GM18499 (cell line): Measurements from ENCODE around the gene NMB.
"Not testable (repeated sequence)": the region's sequence is repeated elsewhere in the genome, so short reads cannot be mapped to it uniquely, and the experiment has no call there.

Experiments used
- ATAC-seq: cut with Tn5 transposase; IDR thresholded peaks from one replicate; pipeline ENCODE4 v1.9.1; 2021; ENCODE audit warnings: moderate number of reproducible peaks; ENCODE audit not compliant: insufficient read depth, unreplicated experiment

Gene NMB, protein sequence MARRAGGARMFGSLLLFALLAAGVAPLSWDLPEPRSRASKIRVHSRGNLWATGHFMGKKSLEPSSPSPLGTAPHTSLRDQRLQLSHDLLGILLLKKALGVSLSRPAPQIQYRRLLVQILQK

DNA sequence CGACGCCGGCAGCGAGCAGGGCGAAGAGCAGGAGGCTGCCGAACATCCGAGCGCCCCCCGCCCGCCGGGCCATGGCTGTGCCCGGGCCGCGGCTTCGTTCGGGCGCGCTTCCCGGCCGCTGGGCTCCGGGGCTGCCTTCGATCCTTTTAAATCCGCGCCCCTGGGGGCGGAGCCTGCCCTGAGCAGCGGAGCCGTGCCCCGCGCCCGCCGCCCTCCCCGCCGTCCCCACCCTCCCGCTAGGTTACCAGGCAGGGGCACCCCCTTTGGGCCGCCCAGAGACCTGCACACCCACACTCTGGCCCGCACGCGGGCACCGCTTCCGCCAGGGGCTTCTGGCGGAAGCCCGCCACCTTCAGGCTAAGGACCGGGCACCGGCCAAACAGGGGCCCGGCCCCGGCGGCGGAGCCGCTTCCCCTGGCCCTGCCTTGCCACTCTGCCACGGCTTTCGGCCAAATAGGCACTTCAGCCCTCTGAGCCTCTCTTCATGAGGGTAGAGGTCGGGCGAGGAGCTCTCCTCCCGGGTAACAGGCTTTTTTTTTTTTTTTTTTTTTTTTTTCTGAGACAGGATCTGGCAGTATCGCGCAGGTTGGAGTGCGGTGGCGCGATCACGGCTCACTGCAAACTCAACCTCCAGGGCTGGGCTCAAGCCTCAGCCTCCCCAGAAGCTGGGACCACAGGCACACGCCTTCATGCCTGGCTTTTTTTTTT is at the start of gene NMB:
TSS of gene NMB (minus strand) at position 120 of the 708 bp plus-strand sequence. CDS start at position 73, 47 bp downstream.
- no peak for ATAC-seq

DNA sequence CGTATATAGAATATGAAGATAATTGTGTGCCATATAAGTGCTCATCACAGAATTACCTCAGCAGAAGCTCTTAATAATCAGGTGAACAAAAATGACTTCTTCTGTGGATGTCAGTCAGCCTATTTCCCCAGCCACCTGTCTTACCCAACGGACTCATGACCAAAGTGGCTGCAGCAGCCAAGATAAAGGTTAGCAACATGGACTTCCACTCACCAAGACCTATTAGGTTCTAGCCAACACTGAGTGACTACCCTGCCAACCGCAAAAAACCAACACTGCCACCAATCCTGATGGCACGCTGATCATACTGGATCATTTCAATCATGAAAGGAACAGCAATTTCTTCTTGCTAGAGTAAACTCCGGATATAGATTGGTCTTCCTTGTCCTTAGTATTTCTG is 45.8 kb upstream of the NMB start:
- no peak for ATAC-seq

DNA sequence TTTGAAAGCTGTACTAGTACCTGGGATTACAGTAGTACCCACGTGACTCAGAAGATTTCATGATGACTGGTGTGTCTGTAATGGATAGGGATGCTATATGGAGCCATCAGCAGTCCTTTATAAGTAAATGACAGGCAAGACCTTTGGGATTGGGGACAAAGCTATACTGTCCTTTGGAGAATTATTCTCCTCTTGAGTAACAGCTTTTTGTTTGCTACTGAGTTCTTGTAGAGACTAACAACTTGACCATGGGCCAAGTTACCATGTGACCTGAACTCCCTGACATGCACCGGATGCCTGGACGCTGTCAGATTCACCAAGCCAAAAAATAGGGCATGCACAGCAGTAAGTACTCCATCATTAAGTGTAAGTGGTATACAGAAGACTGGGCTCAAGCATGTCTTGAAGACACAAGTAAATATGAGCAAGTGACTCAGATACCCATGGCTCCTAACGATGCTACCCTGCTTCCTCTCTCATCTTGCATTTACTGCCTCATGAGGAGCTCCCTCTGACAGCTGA is 45.0 kb upstream of the NMB start:
- ATAC-seq: no peak

DNA sequence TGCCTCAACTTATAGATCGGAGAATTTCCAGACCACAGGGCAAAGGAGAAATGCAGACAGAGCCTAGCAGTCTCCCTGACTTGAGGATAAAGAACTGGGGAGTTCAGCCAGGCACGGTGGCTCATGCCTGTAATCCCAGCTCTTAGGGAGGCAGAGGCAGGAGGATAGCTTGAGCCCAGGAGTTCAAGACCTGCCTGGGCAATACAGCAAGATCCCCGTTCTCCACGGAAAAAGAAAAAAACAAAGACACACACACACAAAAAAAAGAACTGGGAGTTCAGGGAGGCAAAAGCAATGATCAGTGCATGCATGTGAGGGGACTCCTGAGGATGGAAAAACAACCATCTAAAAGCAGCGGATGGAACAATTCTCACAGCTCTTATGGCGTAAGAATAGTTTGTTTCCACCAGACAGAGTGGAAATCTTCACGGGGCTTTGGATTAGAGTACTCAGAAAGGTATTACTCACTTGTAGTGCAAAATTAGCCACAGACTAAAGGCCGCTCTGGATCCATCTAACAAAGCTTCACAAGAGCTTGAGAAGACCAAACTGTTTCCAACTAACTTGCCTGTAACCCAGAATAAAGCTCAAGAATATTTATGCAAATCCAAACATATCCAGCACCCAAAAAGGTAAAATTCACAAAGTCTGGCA is 41.7 kb upstream of the NMB start:
- no peak for ATAC-seq

DNA sequence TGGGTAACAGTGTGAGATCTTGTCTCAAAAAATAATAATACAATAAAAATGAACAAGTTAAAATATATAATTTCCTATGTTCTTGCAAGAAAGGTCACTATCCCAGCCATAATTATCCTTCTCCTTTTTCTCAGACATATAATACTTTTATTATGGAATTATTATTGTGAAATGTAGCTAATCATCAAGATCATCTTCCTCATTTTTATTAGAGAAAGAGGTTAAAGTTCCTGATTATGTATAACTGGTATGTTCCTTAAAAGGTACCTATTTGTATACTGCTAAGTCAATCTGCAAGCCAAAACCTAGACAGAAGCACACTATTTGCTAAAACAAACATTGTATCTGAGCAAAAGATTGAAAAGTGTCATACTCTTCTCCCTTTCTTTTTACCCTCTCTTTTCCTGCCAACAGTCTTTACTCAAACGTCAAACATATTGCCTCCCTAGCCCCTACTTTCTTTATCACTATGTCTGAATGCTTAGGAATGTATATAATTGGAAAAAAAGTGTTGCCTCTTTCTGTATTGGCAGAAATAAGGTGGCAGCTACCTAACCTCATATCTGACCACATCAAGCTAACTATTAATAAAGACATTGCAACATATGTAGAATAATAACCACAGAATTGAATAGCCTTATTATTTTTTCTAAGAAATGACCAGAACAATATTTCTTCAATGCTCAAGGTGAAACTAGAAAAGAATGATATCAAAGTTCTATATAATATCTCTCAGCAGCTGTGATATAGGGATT is 39.4 kb upstream of the NMB start:
- ATAC-seq: no peak

DNA sequence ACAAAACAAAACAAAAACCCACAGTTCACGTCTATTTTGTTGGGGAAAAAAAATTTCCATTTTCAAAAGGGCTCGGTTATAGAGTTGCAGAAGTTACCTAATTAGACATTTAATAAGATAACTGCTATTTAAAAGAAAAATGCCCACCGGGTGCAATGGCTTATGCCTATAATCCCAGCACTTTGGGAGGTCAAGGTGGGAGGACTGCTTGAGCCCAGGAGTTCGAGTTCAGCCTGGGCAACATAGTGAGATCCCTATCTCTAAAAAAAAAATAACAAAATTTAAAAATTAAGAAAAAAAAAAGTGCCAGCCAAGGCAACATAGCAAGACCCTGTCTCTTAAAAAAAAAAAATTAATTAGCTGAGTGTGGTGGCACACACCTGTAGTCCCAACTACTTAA is 38.8 kb upstream of the NMB start:
- no peak for ATAC-seq

DNA sequence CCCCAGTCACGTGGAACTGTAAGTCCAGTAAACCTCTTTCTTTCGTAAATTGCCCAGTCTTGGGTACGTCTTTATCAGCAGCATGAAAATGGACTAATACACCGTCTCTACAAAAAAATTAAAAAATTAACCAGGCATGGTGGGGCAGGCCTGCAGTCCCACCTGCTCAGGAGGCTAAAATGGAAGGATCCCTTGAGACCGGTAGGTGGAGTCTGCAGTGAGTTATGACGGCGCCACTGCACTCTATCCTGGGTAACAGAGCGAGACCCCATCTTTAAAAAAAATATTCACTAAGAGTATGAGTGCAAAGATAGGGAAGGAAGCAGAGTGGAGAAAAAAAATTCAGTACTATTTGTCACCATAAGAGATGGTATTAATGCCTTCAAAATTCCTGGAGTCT is 32.3 kb upstream of the NMB start:
- no peak for ATAC-seq

DNA sequence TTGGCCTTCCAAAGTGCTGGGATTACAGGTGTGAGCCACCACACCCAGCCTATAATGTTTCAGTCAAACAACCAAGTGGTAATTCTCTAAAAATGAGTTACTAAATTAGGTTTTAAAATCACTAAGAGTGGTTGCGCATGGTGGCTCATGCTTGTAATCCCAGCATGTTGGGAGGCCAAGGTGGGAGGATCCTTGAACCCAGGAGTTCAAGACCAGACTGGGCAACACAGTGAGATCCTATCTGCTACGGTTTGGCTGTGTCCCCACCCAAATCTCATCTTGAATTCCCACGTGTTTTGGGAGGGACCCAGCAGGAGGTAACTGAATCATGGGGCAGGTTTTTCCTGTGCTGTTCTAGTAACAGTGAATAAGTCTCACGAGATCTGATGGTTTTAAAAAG is 31.9 kb upstream of the NMB start:
- no peak for ATAC-seq

DNA sequence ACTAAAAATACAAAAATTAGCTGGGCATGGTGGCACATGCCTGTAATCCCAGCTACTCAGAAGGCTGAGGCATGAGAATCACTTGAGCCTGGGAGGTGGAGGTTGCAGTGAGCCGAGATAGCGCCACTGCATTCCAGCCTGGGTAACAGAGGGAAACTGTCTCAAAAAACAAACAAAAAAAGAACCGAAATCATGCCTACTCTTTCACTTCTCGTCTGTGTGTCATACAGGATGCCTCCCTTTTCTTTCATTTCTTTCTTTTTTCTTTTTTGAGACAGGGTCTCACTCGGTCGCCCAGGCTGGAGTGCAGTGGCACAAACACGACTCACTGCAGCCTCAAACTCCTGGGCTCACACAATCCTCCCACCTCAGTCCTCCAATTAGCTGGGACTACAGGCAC is 28.4 kb upstream of the NMB start:
- not testable (repeated sequence) for ATAC-seq

DNA sequence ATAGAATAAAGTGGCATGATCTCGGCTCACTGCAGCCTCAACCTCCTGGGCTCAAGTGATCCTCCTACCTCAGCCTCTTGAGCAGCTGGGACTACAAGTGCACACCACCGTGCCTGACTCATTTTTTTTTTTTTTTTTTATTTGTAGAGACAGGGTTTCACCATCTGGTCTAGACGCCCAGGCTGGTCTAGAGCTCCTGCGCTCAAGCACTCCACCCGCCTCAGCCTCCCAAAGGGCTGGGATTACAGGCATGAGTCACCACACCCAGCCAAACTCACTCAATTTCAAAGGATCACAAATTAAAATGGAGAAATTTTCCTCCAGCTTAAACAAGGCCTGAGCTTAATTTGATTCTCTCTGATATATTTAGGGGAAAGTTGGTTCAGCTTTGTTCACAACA is 27.3 kb upstream of the NMB start:
- no peak for ATAC-seq

DNA sequence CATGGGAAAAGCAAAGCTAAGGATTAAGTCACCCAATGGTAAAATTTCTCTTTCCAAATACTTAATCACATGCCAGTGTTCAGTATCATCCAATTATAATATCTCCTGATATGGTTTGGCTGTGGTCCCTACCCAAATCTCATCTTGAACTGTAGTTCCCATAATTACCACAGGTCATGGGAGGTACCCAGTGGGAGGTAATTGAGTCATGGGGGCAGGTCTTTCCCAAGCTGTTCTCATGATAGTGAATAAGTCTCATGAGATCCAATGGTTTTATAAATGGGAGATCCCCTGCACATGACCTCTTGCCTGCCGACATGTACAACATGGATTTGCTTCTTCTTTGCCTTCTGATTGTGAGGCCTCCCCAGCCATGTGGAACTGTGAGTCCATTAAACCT is 26.1 kb upstream of the NMB start:
- ATAC-seq: no peak

DNA sequence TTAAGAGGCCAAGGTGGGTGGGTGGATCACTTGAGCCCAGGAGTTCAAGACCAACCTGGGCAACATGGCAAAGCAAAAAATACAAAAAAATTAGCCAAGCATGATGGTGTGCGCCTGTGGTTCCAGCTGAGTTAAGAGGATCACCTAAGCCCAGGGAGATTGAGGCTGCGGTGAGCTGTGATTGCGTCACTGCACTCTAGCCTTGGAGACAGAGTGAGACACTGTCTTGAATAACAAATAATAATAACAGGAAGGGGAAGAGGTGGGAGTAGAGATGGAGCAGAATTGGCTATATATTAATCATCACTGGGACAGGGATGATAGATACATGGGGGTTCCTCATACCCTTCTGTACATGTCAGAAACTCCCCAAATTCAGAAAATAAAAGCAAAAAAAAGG is 23.8 kb upstream of the NMB start:
- no peak for ATAC-seq

DNA sequence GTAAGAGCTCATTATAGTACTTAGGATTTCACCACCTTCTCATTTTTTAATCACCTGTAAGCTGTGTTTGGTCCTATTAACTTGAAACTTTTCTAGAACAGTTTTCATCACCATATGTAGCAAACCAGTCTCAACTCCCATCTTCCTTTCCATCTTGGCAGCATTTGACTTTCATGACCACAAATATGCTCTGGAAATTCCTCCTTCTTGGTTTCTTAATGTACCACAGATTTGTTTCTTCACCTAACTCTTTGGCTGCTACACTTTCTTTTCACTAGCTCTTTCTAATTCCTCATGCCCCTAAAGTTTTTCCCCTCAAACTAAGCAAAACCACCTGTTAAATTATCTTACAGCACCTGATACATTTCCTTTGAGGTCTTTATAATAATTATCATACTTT is 13.2 kb upstream of the NMB start:
- no peak for ATAC-seq

DNA sequence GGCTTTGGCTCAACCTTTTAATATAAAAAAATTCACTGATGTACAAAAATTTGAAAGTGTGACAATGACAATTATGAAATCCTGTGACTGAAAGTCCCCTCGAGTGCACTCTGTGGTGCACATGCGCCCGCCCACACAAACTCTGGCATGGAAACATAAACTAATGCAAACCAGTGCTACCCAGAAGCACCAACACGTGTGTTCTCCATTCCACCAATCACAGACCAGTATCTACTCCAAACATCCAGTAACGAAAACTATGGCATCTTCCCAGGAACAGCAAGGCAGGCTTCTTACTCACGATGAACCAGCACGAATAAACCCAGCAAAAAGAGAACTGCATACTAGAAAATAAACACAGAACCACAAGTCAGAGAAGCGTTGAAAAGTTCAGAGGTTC is 11.7 kb upstream of the NMB start:
- ATAC-seq: no peak

DNA sequence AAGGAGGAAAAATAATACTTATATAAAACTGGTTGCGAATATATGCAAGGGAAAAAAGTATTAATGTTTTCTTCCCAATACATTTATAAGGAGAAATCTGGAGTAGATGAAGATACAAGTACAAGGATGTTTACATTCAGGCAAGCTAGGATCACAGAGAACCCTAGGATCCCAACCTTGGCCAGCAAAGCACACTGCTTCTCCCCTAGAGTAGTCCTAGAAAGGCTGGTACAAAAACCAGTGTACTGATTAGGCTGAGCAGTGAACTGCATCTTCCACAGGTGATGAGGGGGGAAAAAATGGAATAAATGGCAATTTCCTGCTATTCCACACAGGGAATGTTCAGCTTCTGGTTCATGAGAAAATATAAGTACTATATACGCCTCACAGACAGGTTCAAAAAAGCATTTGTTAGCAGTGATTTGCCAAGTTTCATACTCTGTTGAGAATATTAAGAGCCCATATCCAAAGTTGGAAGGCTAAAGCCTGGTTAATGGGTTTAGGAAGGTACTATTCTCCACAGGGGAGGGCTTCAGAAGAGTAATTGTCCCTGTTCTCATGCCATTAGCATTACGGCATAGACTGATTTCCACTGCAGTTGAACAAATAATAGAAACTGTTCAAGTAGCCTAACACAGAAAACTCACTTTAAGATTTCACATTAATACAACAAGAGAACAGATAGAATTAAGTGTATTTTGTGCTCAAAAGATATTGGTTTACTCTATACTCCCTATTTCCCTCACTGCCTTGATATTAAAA is 10.4 kb upstream of the NMB start:
- ATAC-seq: no peak

DNA sequence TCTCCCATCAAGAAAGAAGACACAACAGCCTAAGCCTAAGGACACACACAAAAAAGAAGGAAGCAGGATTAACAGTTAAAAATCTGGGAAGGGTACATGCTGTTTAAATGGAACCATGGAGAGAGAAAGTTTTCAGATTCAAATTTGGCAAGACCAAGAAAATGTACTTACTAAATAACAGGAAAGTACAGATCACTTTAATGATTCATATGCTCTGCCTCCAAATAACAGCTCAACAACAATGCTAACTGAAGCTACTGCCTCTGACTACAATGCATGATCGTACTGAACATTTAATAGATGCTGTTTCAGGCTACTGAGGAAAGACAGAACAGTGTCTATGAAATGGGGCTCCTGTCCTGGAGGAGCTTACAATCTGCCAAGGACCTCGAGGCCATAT is 8.4 kb upstream of the NMB start:
- no peak for ATAC-seq

DNA sequence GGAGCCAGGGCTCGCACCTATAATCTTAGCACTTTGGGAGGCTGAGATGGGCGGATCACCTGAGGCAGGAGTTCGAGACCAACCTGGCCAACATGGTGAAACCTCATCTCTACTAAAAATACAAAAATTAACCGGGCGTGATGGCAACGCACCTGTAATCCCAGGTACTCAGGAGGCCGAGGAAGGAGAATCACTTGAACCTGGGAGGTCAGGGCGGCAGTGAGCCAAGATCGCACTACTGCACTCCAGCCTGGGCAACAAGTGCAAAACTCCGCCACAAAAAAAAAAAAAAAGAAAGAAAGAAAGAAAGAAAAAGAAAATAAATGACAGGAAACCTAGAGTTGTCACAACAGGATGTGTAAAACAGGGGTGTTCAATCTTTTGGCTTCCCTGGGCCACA is 3.0 kb upstream of the NMB start:
- no peak for ATAC-seq

DNA sequence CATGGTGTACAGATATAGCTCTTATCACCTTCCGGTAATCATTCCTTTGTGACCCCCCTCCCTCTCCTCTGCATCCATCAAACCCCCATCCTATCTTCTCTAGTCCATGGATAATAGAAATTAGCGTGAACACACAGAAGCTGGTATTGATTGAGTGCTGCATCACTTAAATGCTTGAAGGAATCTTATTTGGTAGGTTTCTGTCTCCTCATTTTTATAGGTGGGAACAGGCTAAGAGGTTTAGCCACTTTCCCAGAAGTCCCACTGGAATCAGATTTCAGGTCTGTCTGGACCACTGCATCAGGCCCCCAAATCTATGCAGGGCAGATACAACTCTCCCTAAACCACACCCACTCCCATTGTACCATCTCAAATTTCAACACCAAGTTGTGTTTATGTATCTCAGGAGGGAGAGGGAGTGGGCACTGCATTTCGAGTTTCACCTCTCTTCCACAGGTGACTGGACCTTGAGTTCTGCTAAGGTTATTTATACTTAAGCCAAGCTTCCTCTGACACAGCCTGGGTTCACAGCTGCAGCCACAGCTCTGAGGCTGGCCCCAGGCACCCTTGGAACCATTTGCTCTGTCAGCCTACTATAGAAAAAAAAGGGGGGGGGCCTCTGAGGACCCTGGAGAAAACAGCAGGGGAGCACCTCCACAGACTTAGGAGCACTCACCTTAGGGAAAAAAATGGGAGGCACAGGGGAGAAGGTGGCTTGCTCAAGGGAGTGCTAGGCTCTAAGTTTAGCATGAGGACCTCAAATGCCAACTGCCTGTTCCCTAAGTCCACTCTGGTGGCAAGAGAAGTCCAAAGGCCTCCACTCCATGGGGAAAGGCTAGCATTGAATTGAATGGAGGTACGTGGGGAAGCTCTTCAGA is 2.1 kb upstream of the NMB start:
- ATAC-seq: no peak

DNA sequence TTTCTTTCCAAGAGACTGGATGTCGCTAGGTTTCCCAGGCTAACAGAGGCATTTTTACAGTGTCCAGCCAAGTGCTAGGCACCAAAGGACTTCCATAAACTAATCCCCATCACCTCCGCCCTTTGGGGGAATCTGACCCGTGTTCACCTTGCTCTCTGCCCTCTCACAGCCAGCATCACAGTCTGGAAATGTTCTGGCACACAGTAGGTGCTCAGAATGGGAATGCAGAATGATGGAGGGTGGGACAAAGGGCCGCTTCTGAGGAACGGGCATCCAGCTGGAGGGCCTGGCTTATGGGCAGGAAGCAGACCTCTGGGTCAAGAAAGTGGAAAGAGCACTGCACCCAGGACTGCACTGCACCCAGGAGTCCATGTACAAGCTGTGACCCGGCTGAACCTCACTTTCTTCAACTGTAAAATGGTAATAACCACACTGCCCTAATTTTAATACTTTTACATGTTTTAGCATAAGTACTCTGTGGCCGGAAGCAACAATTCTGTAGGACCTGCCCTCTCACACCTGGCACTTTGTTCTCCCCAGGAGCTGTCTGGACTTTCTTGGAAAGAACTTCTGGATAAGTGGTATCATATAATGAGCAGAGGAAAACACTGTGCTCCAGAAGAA is 901 bp upstream of the NMB start:
- ATAC-seq: no peak
